ENCODE data around the gene HOXC9.

- TF ChIP-seq PHF21A (IDR thresholded peaks at IDR 0.05; ENCODE audit: borderline replicate concordance, low read depth), result no peak
- no peak for TF ChIP-seq FOS (IDR thresholded peaks at IDR 0.05; ENCODE audit: extremely low read depth, insufficient read length)
- TF ChIP-seq NR3C1 (CRISPR knock-in tag; IDR thresholded peaks at IDR 0.05), result no peak
- TF ChIP-seq RFX7 (CRISPR knock-in tag; IDR thresholded peaks at IDR 0.05), result no peak
- no peak for TF ChIP-seq PRDM10 (IDR thresholded peaks at IDR 0.05; ENCODE audit: partially characterized antibody)
- no peak for TF ChIP-seq CTCF (IDR thresholded peaks at IDR 0.05 in 2 of 3, conservative IDR thresholded peaks at IDR 0.05 in 1 of 3; ENCODE audit: insufficient read depth in 2 of 3, low read depth in 1 of 3, low read length in 3 of 3)
- no peak for TF ChIP-seq MEIS2 (IDR thresholded peaks at IDR 0.05; ENCODE audit: partially characterized antibody)
- TF ChIP-seq ELF1 (tag; IDR thresholded peaks at IDR 0.05), result no peak
- no peak for TF ChIP-seq ATF2 (CRISPR knock-in tag; IDR thresholded peaks at IDR 0.05)
- TF ChIP-seq ZFX (CRISPR knock-in tag; IDR thresholded peaks at IDR 0.05), result no peak
- TF ChIP-seq NR4A1 (CRISPR knock-in tag; IDR thresholded peaks at IDR 0.05), result no peak
- TF ChIP-seq NR4A1 (tag; IDR thresholded peaks at IDR 0.05), result no peak
Observed at GRCh38 chr12:53985994-53986685, 13.8 kb upstream of the HOXC9 start.
